Stimulated activated naive CD8-positive, alpha-beta T cell treated with anti-CD3 and anti-CD28 coated beads, Interleukin-15, amount 100 ng/mL, for 72 hours (primary cell): ENCODE data around the gene PI4K2B.
"Not testable (repeated sequence)": the region's sequence is repeated elsewhere in the genome, so short reads cannot be mapped to it uniquely, and the experiment has no call there.

ENCODE experiments used
- ATAC-seq: fragments of 150-1000 bp; cut with Tn5 transposase; 2 replicates; pipeline ENCODE4 v1.10.0; 2021; ENCODE audit warnings: mild to moderate bottlenecking, moderate library complexity
- DNase-seq, 2 donors: peaks; one replicate each; pipeline ENCODE4 v3.0.0; 2021 to 2022
- H3K27ac Mint-ChIP-seq, 2 donors: one replicate each; pipeline ENCODE4 v1.8.0; 2022; ENCODE audit warnings: mild to moderate bottlenecking in 2 of 2, mixed read lengths in 2 of 2, moderate library complexity in 2 of 2
- H3K27me3 Mint-ChIP-seq: one replicate; pipeline ENCODE4 v1.8.0; 2022; ENCODE audit warnings: mixed read lengths
- H3K4me1 Mint-ChIP-seq: one replicate; pipeline ENCODE4 v1.8.0; 2022; ENCODE audit warnings: mild to moderate bottlenecking, mixed read lengths
- H3K4me3 Mint-ChIP-seq, 2 donors: one replicate each; pipeline ENCODE4 v1.8.0; 2022; ENCODE audit warnings: mild to moderate bottlenecking in 2 of 2, mixed read lengths in 2 of 2, moderate library complexity in 1 of 2
- H3K9me3 Mint-ChIP-seq, 2 donors: one replicate each; pipeline ENCODE4 v1.8.0; 2022; ENCODE audit warnings: mixed read lengths in 2 of 2

The PI4K2B gene

DNA sequence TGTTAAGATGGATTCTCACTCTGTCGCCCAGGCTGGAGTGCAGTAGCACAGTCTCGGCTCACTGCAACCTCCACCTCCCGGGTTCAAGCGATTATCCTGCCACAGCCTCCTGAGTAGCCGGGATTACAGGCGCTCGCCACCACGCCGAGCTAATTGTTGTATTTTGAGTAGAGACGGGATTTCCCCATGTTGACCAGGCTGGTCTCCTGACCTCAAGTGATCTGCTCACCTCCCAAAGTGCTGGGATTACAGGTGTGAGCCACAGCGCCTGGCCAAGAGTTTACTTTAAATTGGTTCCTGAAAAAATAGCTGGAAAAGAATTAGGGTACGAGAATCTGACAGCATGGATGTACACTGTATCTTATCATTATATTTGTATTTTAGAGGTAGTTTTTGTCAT lies 20.0 kb downstream of the PI4K2B start:
- ATAC-seq, H3K4me3 Mint-ChIP-seq, H3K27me3 Mint-ChIP-seq, DNase-seq, H3K9me3 Mint-ChIP-seq, H3K27ac Mint-ChIP-seq: not testable (repeated sequence)
- peaks cover 27% of the 10 kb centered on the region for H3K4me1 Mint-ChIP-seq

DNA sequence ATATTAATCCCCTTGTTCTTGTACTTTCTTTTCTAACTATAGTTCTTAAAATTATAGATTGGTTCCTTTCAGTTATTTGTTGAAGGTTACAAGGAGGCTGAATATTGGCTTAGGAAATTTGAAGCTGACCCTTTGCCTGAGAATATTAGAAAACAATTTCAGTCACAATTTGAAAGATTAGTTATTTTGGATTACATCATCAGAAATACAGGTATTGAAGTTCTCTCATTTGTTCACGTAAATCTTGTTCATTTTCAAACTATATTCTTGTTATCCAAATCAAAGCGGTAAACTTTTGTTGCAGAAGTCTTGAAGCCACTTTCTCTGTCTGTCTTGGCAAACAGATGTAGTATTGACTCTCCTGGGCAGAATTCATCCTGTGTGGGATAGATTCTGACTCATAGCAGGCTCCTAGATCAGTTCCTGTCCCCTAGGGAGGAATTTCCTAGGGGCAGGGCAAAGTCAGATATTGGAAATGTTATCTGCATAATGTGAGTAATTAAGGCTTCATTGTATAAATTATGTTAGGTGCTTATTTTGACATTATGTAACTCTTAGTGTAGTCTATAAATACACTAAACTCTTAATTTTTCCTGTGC lies 25.2 kb downstream of the PI4K2B start:
- no peak overlapping the region for H3K4me3 Mint-ChIP-seq
- DNase-seq = no peak
- no peak overlapping the region for H3K27ac Mint-ChIP-seq
- no peaks in the 10 kb centered on the region for H3K4me1 Mint-ChIP-seq
- no peak for ATAC-seq
- H3K27me3 Mint-ChIP-seq = no peaks in the 10 kb centered on the region
- no peaks in the 10 kb centered on the region for H3K9me3 Mint-ChIP-seq

DNA sequence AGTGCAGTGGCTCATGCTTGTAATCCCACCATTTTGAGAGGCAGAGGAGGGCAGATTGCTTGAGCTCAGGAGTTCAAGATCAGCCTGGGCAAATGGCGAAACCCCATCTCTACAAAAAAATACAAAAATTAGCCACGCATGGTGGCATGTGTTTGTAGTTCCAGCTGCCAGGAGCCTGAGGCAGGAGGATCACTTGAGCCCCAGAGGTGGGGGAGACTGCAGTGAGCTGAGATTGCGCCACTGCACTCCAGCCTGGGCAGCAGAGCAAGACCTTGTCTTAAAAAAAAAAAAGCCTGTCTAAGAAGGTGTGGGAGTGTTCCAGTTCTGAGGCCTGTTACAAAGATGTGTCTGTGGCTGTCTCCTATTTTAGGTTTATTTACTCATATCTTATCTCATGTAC lies 38.0 kb downstream of the PI4K2B start:
- Mint-ChIP-seq H3K9me3 (no peaks in the 10 kb centered on the region), H3K27me3 (no peaks in the 10 kb centered on the region), H3K4me3 (no peak overlapping the region), H3K4me1 (no peaks in the 10 kb centered on the region), H3K27ac (no peak overlapping the region)
- ATAC-seq = no peak
- DNase-seq = no peak

DNA sequence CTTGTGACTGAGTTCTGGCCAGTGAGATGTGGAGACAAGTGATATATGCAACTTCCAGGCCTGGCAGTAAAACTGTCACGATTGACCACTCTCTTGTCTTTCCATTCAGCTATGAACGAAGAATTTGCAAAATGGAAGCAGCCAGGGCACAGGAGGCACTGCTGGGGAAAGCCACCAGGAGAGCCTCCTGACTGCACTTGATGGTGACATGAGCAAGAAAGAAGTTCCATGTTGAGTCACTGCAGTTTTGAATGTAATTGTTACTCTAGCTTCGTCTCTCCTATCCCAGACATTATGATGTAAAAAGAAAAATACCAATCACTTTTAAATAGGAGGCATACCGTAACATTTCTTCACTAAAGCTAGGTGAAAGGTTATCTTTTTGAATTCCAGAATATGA lies 46.4 kb downstream of the PI4K2B start:
- DNase-seq = no peak
- Mint-ChIP-seq H3K27ac (no peak overlapping the region), H3K9me3 (no peaks in the 10 kb centered on the region), H3K4me1 (no peaks in the 10 kb centered on the region), H3K27me3 (no peaks in the 10 kb centered on the region), H3K4me3 (no peak overlapping the region)
- ATAC-seq = no peak

DNA sequence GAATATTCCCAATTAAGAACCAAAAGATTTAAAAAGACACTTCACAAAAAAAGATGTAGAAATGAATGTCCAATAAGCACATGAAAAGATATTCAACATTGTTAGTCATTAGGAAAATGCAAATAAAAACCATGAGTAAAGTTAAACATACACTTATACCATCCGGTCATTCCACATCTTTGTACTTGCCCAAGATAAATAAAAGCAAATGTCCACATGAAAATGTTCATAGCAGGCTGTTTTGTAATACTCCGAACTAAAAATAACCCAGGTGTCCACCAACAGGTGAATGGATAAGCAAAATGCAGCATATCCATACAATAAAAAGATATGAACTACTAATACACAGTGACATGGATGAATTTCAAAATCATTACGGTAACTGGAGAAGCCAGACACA lies 50.1 kb downstream of the PI4K2B start:
- no peak overlapping the region for H3K4me3 Mint-ChIP-seq
- no peak overlapping the region for H3K27ac Mint-ChIP-seq
- no peaks in the 10 kb centered on the region for H3K4me1 Mint-ChIP-seq
- H3K9me3 Mint-ChIP-seq = peaks cover 12 to 13% of the 10 kb centered on the region in 2 donors
- no peak for ATAC-seq
- no peak for DNase-seq
- peaks cover 22% of the 10 kb centered on the region for H3K27me3 Mint-ChIP-seq

DNA sequence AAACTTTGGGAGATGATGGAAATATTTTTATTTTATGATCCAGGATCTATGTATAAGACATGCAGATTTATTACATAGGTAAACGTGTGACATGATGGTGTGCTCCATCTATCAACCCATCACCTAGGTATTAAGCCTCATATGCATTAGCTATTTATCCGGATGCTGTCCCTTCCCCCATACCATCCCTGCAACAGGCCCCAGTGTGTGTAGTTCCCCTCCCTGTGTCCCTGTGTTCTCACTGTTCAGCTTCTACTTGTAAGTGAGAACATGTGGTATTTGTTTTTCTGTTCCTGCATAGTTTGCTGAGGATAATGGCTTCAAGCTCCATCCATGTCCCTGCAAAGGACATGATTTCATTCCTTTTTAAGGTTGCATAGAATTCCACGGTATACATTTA lies 50.6 kb downstream of the PI4K2B start:
- H3K27me3 Mint-ChIP-seq = peaks cover 22% of the 10 kb centered on the region
- DNase-seq = no peak
- no peak overlapping the region for H3K27ac Mint-ChIP-seq
- H3K4me3 Mint-ChIP-seq = no peak overlapping the region
- no peak for ATAC-seq
- no peaks in the 10 kb centered on the region for H3K4me1 Mint-ChIP-seq
- peaks cover 13 to 18% of the 10 kb centered on the region in 2 donors for H3K9me3 Mint-ChIP-seq

DNA sequence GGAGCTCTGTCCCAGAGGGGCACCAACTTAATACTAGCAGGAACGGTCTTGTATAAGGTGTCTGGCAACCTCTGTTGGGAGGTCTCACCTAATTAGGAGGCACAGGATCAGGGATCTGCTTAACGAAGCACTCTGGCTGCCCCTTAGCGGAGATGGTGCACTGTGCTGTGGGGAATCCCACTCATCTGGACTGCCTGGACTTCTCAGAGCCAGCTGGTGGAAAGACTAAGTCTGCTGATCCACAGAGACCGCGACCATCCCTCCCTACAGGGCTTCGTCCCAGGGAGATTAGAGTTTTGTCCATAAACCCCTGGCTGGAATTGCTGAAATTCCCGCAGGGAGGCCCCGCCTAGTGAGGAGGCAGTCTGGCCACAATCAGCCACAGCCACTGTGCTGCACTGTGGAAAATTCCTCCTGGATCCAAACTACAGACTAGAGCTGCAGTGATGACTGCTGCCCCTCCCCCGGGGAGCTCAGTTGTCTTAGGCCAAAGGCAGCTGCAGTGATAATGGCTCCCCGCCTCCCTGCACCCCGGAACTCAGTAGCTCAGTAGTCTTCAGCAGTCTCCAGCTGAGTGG lies 56.7 kb downstream of the PI4K2B start:
- H3K27me3 Mint-ChIP-seq = peaks cover 34% of the 10 kb centered on the region
- H3K4me1 Mint-ChIP-seq = no peaks in the 10 kb centered on the region
- no peak overlapping the region for H3K4me3 Mint-ChIP-seq
- ATAC-seq (no peak), DNase-seq (no peak)
- H3K27ac Mint-ChIP-seq = no peak overlapping the region
- H3K9me3 Mint-ChIP-seq = peaks cover 13 to 26% of the 10 kb centered on the region in 2 donors

DNA sequence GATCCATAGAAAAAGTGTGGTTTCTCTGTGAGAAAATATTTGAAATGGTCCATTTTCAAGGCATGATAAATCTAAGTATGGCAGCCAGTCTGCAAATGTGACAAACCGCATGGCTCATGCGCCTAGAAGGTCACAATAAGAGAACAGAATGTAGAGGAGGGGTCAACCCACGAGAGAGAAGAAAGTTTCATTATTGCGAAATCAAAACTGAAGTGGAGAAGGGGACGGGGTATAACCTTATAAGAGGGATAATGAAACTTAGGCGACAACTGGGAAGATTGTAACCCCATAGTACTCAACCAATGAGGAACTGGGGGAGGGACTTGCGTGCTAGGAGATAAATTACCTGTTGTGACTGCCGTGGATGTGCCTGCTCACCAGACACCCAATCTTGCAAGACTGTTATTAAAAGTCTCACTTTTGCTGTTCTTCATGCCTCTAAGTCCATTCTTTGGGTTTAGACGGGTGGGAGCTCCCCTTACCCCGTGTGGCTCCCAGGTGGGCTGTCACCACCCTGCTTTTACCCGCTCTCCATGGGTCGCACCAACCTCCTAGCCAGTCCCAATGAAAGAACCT lies 57.4 kb downstream of the PI4K2B start:
- Mint-ChIP-seq H3K27ac (no peak overlapping the region), H3K4me1 (no peaks in the 10 kb centered on the region), H3K4me3 (no peak overlapping the region), H3K27me3 (peaks cover 31% of the 10 kb centered on the region), H3K9me3 (peaks cover 13 to 26% of the 10 kb centered on the region in 2 donors)
- DNase-seq = no peak
- ATAC-seq = no peak

DNA sequence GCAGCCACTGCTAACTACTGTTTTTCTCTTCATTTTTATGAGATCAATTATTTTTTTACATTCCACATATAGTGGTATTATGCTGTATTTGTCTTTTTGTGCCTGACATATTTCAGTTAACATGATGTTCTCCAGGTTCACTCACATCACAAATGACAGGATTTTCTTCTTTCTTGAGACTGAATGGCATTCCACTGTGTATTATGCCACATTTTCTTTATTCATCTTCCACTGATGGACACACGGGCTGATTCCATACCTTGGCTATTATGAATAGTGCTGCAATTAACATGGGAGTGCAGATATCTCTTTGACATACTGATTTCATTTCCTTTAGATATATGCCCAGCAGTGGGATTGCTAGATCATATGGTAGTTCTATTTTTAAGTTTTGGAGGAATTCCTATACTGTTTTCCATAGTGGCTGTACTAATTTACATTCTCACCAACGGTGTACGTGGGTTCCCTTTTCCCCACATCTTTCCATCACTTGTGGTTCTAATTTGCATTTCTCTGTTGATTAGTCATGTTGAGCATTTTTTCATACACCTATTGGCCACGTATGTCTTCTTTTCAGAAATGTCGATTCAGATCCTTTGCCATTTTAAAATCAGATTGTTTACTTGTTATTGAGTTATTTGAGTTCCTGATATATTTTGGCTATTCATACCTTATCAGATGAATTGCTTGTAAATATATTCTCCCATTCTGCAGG lies 63.9 kb downstream of the PI4K2B start:
- ATAC-seq (no peak), DNase-seq (no peak)
- Mint-ChIP-seq H3K9me3 (no peaks in the 10 kb centered on the region), H3K4me1 (peaks cover 9% of the 10 kb centered on the region), H3K27ac (no peak overlapping the region), H3K4me3 (no peak overlapping the region), H3K27me3 (peaks cover 47% of the 10 kb centered on the region)

DNA sequence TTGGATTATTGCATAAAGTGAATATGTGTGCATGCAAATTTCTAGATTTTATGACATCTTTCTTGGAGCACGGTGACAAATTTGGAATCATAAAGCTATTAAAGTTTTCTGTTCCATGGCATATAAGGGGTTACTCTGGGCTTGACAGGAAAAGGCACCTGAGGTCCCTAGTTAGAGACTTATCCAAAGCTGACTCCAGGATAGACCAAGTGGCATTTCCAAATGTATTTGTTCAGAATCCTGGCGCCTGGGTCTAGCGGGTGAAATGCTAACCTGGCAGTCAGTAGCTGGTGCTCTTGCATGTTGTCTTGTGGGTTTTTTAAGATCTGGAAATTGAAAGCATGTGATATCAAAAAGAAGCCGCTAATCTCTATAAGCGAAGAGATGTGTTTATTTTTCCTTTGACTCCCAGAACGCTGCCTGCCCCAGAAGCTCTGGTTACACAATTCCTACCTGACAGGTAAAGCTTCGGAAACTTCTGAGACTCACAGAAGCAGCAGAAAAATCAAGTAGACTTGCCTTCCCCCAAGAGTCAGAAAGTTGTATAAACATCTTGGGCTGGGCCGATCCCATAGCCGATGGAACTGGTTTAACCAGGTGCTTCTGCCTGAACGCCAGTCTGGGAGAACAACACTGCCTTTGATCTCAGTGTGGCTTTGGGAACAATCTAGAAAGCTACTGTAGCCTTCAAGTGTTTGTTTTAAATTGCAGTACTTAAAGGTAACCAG lies 65.8 kb downstream of the PI4K2B start:
- H3K4me3 Mint-ChIP-seq = no peak overlapping the region
- no peaks in the 10 kb centered on the region for H3K9me3 Mint-ChIP-seq
- no peak for ATAC-seq
- DNase-seq = no peak
- H3K27ac Mint-ChIP-seq = no peak overlapping the region
- peaks cover 9% of the 10 kb centered on the region for H3K4me1 Mint-ChIP-seq
- peaks cover 47% of the 10 kb centered on the region for H3K27me3 Mint-ChIP-seq

DNA sequence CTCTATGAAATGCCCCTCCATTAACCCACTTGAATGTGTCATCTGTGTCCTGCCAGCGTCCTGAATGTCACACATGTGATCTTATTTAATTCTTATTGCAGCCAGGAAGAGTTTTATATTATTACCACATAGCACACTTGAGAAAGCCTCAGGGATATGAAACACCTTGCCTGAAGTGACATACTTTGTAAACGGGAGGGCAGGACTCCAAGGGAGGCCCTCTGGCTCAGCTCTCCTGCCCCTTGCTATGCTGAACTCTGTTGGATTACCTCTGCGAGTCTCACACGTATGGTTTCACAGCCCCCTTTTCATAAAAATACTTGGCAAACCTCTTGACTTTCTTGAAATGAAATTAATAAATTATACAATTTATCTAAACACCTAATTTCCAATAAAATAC lies 67.6 kb downstream of the PI4K2B start:
- no peak for ATAC-seq
- no peaks in the 10 kb centered on the region for H3K9me3 Mint-ChIP-seq
- H3K4me1 Mint-ChIP-seq = peaks cover 9% of the 10 kb centered on the region
- H3K27ac Mint-ChIP-seq = no peak overlapping the region
- no peak overlapping the region for H3K4me3 Mint-ChIP-seq
- H3K27me3 Mint-ChIP-seq = peaks cover 42% of the 10 kb centered on the region
- DNase-seq = no peak

DNA sequence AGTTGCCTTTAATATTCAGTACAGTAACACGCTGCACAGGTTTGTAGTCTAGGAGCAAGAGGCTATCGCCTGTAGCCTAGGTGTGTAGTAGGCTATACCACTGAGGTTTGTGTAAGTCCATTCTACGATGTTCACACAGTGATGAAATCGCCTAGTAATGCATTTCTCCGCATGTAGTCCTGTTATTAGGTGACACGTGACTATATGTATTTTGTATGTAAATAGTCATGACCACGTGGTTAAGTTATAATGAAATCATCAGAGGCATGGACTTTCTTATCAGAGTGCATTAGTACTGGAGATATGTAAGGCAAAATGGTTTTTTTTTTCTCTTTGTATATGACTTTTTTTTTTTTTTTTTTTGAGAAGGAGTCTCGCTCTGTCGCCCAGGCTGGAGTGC lies 68.8 kb downstream of the PI4K2B start:
- Mint-ChIP-seq H3K9me3 (no peaks in the 10 kb centered on the region), H3K4me1 (peaks cover 8% of the 10 kb centered on the region), H3K27ac (no peak overlapping the region), H3K27me3 (peaks cover 45% of the 10 kb centered on the region), H3K4me3 (no peak overlapping the region)
- DNase-seq (no peak), ATAC-seq (no peak)

DNA sequence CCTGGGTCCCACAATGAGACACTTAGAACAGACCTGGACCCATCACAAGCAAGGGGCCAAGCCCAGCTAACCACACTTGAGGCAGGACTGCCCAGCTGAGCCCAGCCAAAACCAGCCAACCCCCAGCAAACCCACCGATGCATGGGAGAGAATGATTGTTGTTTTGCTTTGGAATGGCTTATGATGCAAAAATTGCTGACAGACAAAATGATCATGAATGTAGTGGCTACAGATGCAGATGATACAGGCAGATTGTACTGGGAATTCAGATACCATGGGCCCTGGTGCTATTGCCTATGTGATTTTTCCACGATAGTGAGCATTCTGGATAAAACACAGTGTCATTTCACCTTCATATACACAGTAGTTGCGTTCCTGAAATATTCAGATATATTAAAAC lies 69.7 kb downstream of the PI4K2B start:
- H3K4me1 Mint-ChIP-seq = no peaks in the 10 kb centered on the region
- no peak overlapping the region for H3K4me3 Mint-ChIP-seq
- no peak overlapping the region for H3K27ac Mint-ChIP-seq
- DNase-seq (no peak), ATAC-seq (no peak)
- peaks cover 45% of the 10 kb centered on the region for H3K27me3 Mint-ChIP-seq
- H3K9me3 Mint-ChIP-seq = no peaks in the 10 kb centered on the region

DNA sequence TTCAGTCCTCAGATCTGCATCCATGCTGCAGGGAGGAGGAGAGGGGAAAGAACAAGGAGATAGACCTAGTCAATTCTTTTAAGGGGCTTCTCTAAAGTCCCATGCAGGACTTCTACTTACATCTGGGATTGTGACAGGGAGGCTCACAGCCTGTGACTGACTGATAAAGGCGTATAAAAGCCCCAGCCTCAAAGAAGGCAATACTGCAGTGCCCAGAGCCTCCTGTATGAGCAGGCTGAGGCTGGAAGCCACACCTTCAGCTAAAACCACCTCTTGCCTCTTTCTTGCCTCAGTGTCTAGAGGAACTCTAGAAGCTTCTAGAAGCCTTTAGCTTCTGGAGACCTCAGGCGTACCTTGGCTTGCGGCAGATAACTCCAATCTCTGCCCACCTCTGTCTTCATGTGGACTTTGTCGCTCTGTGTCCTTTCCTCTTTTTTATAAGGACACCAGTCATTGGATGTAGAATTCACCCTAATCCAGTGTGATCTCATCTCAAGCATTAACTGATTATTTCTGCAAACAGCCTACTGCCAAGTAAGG lies 72.8 kb downstream of the PI4K2B start:
- Mint-ChIP-seq H3K4me1 (no peaks in the 10 kb centered on the region), H3K27me3 (peaks cover 27% of the 10 kb centered on the region), H3K9me3 (no peaks in the 10 kb centered on the region), H3K4me3 (no peak overlapping the region), H3K27ac (no peak overlapping the region)
- no peak for ATAC-seq
- no peak for DNase-seq

DNA sequence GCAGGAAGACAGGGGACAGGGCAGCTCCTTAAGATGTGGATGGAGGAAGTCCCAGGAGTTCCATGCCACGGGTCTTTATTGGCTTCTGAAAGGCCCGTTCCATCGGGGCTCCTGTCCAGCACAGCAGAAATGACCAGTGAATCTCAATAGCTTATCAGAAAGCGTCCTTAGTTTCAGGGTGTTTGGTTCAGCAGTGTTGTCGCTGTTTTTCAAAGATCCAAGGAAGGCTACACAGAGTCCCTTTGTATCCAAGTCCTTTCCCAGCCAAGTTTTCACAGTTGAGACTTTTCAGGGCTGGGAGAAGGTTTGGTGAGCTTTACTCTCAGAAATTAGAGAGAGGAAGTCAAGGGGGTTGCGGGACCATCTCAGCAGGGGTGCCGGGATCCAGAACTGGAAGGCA lies 73.8 kb downstream of the PI4K2B start:
- no peak overlapping the region for H3K4me3 Mint-ChIP-seq
- H3K27ac Mint-ChIP-seq = no peak overlapping the region
- ATAC-seq (no peak), DNase-seq (no peak)
- H3K9me3 Mint-ChIP-seq = no peaks in the 10 kb centered on the region
- peaks cover 27% of the 10 kb centered on the region for H3K27me3 Mint-ChIP-seq
- H3K4me1 Mint-ChIP-seq = peaks cover 7% of the 10 kb centered on the region
